IMR-90 (cell line): ENCODE data around the gene JAKMIP3.

Experiments used
- CEBPB ChIP-seq: IDR thresholded peaks from 2 replicates; pipeline ENCODE4 v1.6.1; 2012; ENCODE audit warnings: low read depth, low read length, improper control_type of control experiment
- FOS ChIP-seq: fragments of 150-350 bp; IDR thresholded peaks from 2 replicates; pipeline ENCODE4 v1.6.1; 2016; ENCODE audit warnings: low read depth, low read length
- POLR2A ChIP-seq: IDR thresholded peaks from 2 replicates; pipeline ENCODE4 v1.6.1; 2012; ENCODE audit warnings: mild to moderate bottlenecking, low read depth, low read length
- RAD21 ChIP-seq: IDR thresholded peaks from 2 replicates; pipeline ENCODE4 v1.6.1; 2012; ENCODE audit warnings: low read length, improper control_type of control experiment
- RCOR1 ChIP-seq: IDR thresholded peaks from 2 replicates; pipeline ENCODE4 v1.6.1; 2012; ENCODE audit warnings: mild to moderate bottlenecking, low read length, improper control_type of control experiment; ENCODE audit not compliant: insufficient replicate concordance
- TF ChIP-seq, protein P1 (sequence below): conservative IDR thresholded peaks from 2 replicates; pipeline ENCODE4 v1.5.1; 2012; ENCODE audit warnings: mild to moderate bottlenecking, low read depth, low read length, improper control_type of control experiment
- TF ChIP-seq, protein P2 (sequence below): fragments of 150-350 bp; IDR thresholded peaks from 2 replicates; pipeline ENCODE4 v1.6.1; 2017; ENCODE audit warnings: mild to moderate bottlenecking, antibody characterized with exemption, low read length, low read depth

- TF ChIP-seq, protein P1, sequence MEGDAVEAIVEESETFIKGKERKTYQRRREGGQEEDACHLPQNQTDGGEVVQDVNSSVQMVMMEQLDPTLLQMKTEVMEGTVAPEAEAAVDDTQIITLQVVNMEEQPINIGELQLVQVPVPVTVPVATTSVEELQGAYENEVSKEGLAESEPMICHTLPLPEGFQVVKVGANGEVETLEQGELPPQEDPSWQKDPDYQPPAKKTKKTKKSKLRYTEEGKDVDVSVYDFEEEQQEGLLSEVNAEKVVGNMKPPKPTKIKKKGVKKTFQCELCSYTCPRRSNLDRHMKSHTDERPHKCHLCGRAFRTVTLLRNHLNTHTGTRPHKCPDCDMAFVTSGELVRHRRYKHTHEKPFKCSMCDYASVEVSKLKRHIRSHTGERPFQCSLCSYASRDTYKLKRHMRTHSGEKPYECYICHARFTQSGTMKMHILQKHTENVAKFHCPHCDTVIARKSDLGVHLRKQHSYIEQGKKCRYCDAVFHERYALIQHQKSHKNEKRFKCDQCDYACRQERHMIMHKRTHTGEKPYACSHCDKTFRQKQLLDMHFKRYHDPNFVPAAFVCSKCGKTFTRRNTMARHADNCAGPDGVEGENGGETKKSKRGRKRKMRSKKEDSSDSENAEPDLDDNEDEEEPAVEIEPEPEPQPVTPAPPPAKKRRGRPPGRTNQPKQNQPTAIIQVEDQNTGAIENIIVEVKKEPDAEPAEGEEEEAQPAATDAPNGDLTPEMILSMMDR, result no peak
- TF ChIP-seq POLR2A, result no peak
- TF ChIP-seq FOS, result no peak
- TF ChIP-seq, protein P2, sequence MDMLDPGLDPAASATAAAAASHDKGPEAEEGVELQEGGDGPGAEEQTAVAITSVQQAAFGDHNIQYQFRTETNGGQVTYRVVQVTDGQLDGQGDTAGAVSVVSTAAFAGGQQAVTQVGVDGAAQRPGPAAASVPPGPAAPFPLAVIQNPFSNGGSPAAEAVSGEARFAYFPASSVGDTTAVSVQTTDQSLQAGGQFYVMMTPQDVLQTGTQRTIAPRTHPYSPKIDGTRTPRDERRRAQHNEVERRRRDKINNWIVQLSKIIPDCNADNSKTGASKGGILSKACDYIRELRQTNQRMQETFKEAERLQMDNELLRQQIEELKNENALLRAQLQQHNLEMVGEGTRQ, result no peak
- TF ChIP-seq RAD21, result no peak
- TF ChIP-seq CEBPB, result no peak
- TF ChIP-seq RCOR1, result no peak
These were observed 11.2 kb upstream of the JAKMIP3 start for GRCh38 chr10:132054564-132054963.
